ENCODE data around the gene B3GAT1.
"Not testable (repeated sequence)": the region's sequence is repeated elsewhere in the genome, so short reads cannot be mapped to it uniquely, and the experiment has no call there.

DNA sequence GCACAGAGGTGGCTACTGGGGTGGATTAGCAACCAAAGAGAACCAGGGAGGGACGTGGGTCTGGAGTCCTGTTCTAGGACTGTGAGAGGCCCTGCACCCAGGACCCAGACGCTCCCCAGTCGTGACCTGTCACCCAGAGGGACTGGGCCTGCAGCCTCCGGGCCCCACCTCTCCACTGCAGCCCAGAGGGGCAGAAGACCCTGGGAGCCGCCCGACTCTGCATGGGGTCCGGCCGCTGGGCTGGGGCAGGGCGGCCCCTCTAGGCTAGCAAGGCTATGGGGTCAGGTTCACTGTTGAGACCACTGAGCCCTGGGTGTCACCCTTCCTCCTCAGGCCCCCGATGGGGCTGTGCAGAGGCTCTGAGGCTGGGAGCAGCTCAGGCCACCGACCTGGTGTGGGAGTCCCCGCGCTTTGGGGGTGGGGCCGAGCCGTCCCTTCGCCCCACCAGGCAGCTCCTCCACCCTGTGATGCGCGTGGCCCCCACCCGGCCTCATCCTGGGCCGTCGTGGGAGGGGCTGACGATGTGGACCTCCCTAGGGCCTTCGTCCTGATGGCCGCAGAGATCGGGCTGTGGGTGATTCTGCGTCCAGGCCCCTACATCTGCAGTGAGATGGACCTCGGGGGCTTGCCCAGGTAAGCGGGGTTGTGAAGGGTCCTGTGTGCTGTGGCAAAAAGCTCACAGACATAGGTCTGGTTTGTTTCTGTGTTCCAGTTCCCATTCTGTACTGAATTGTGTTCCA is 67.4 kb downstream of the B3GAT1 start:
- TF ChIP-seq, protein P1, sequence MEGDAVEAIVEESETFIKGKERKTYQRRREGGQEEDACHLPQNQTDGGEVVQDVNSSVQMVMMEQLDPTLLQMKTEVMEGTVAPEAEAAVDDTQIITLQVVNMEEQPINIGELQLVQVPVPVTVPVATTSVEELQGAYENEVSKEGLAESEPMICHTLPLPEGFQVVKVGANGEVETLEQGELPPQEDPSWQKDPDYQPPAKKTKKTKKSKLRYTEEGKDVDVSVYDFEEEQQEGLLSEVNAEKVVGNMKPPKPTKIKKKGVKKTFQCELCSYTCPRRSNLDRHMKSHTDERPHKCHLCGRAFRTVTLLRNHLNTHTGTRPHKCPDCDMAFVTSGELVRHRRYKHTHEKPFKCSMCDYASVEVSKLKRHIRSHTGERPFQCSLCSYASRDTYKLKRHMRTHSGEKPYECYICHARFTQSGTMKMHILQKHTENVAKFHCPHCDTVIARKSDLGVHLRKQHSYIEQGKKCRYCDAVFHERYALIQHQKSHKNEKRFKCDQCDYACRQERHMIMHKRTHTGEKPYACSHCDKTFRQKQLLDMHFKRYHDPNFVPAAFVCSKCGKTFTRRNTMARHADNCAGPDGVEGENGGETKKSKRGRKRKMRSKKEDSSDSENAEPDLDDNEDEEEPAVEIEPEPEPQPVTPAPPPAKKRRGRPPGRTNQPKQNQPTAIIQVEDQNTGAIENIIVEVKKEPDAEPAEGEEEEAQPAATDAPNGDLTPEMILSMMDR (IDR thresholded peaks at IDR 0.05): not testable (repeated sequence)
- not testable (repeated sequence) for TF ChIP-seq EP300 (IDR thresholded peaks at IDR 0.05; ENCODE audit: low read depth); POLR2A (IDR thresholded peaks at IDR 0.05); POLR2AphosphoS5 (IDR thresholded peaks at IDR 0.05)

All from transverse colon (tissue), 4 donors.